Neural crest cell (in vitro differentiated cells): ENCODE measurements around the gene TOMM7. TPM values are rescaled to one million over a fixed set of nuclear protein-coding genes. Genes with fewer than 3 reads are reported as not detected.

Experiments used
- DNase-seq: peaks from one replicate; pipeline ENCODE4 v3.0.0; 2021; ENCODE audit warnings: low read depth, mixed read lengths, low spot score
- H3K27ac Mint-ChIP-seq: one replicate; pipeline ENCODE4 v1.8.0; 2021; ENCODE audit warnings: mild to moderate bottlenecking, mixed read lengths; ENCODE audit not compliant: unreplicated experiment
- H3K27me3 Mint-ChIP-seq: 2 replicates; pipeline ENCODE4 v1.8.0; 2021; ENCODE audit warnings: low read depth, mild to moderate bottlenecking, mixed read lengths
- H3K36me3 Mint-ChIP-seq: 2 replicates; pipeline ENCODE4 v1.8.0; 2021; ENCODE audit warnings: low read depth, mild to moderate bottlenecking, mixed read lengths
- H3K4me1 Mint-ChIP-seq: 2 replicates; pipeline ENCODE4 v1.8.0; 2021; ENCODE audit warnings: mixed read lengths
- H3K4me3 Mint-ChIP-seq: one replicate; pipeline ENCODE4 v1.8.0; 2021; ENCODE audit warnings: mild to moderate bottlenecking, mixed read lengths
- H3K9me3 Mint-ChIP-seq: 2 replicates; pipeline ENCODE4 v1.8.0; 2021; ENCODE audit warnings: mixed read lengths
- CTCF ChIP-seq: fragments of 200-600 bp; sonication (generic); conservative IDR thresholded peaks from 2 replicates; pipeline ENCODE4 v1.5.0; 2021; ENCODE audit warnings: antibody characterized with exemption, mild to moderate bottlenecking
- total RNA-seq: library from RNA; stranded (reverse); gene quantifications from 2 replicates; pipeline ENCODE4 v1.2.1, GENCODE V29; 2021

TOMM7 gene
- total RNA-seq, 1 donor from 2014 or later: 179 TPM

DNA sequence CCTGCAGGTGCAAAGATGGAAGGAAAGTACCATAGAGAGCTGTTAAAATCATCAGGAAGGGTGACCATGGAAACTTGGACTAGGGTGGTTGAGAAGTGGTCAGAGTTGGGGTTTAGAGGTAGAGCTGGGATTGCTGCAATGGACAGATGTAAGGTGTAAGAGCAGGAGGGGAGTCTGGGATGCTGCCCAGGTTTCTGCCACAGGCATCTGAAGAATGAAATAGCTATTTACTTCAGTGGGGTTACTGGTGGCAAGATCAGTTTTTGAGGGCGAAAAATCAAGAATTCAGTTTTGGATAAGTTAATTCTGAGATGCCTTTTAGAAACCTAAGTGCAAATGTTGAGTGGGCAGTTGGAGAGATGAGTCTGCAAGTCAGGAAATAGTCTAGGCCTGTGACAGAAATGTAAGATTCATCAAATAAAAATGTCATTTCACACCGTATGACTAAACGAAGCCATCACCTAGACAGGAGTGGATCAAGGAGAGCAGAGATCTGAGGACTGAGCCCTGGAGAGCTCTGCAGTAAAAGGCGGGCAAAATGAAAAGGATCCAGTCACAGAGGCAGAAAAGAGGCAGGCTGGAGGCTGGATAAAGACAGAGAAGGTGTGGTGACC, 22.7 kb upstream of the TOMM7 start:
- Mint-ChIP-seq H3K27me3 (no peaks in the 10 kb centered on the region), H3K4me3 (no peak overlapping the region), H3K9me3 (no peaks in the 10 kb centered on the region), H3K27ac (no peak overlapping the region), H3K36me3 (no peaks in the 10 kb centered on the region), H3K4me1 (peaks cover 23% of the 10 kb centered on the region)
- TF ChIP-seq CTCF: no peak
- DNase-seq: no peak

GRCh38 chr7:22843681-22844309, 21.1 kb upstream of the TOMM7 start:
- H3K36me3 Mint-ChIP-seq: no peaks in the 10 kb centered on the region
- DNase-seq: no peak
- peaks cover 23% of the 10 kb centered on the region for H3K4me1 Mint-ChIP-seq
- H3K4me3 Mint-ChIP-seq: no peak overlapping the region
- no peaks in the 10 kb centered on the region for H3K27me3 Mint-ChIP-seq
- H3K9me3 Mint-ChIP-seq: no peaks in the 10 kb centered on the region
- no peak for TF ChIP-seq CTCF
- H3K27ac Mint-ChIP-seq: no peak overlapping the region

- Mint-ChIP-seq H3K27ac (peak overlapping the region; percentile 97), H3K36me3 (no peaks in the 10 kb centered on the region), H3K9me3 (no peaks in the 10 kb centered on the region), H3K27me3 (no peaks in the 10 kb centered on the region), H3K4me3 (no peak overlapping the region), H3K4me1 (peaks cover 23% of the 10 kb centered on the region)
- DNase-seq: no peak
- no peak for TF ChIP-seq CTCF
These were observed 20.3 kb upstream of the TOMM7 start for GRCh38 chr7:22842973-22843372.

GRCh38 chr7:22842383-22842941, 19.8 kb upstream of the TOMM7 start:
- H3K4me1 Mint-ChIP-seq: peaks cover 23% of the 10 kb centered on the region
- no peaks in the 10 kb centered on the region for H3K27me3 Mint-ChIP-seq
- no peaks in the 10 kb centered on the region for H3K9me3 Mint-ChIP-seq
- peak overlapping the region; percentile 97 for H3K27ac Mint-ChIP-seq
- no peaks in the 10 kb centered on the region for H3K36me3 Mint-ChIP-seq
- TF ChIP-seq CTCF: no peak
- no peak for DNase-seq
- no peak overlapping the region for H3K4me3 Mint-ChIP-seq

DNA sequence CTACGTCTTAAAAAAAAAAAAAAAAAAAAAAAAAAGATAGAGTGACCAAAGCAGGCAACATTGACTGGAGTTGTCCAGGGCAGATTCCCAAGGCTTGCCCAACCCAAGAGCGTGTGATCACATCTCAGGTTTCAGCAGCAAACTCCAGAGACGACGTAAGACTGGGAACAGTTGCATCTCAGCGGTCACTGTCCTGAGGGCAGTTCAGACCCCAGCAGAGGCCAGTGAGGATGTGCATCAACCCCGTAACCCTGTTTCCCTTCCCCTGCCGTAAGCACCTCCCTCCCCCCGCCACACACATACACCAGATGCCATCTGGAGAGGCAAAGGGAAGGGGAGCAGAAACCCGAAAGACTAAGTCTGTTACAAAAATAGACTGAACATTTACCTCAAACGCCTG, 19.3 kb upstream of the TOMM7 start:
- Mint-ChIP-seq H3K27me3 (no peaks in the 10 kb centered on the region), H3K9me3 (no peaks in the 10 kb centered on the region), H3K27ac (peak overlapping the region; percentile 97), H3K4me3 (no peak overlapping the region), H3K4me1 (peaks cover 23% of the 10 kb centered on the region), H3K36me3 (no peaks in the 10 kb centered on the region)
- no peak for DNase-seq
- no peak for TF ChIP-seq CTCF
